ENCODE results near the gene NETO1.
A peak's percentile ranks its signal among the peaks of the same experiment; 100 is the strongest.

NETO1 gene

GRCh38 chr18:72783530-72783929 lies 84.3 kb downstream of the NETO1 start:
- TF ChIP-seq CTCF (IDR thresholded peaks at IDR 0.05; ENCODE audit: extremely low read depth, missing control alignments) = no peak
- no peak for DNase-seq (ENCODE audit: low spot score)

GRCh38 chr18:72774914-72775313 lies 92.9 kb downstream of the NETO1 start:
- DNase-seq (ENCODE audit: low spot score) = no peak
- no peak for TF ChIP-seq CTCF (IDR thresholded peaks at IDR 0.05; ENCODE audit: extremely low read depth, missing control alignments)

GRCh38 chr18:72772916-72773315 lies 94.9 kb downstream of the NETO1 start:
- no peak for DNase-seq (ENCODE audit: low spot score)
- TF ChIP-seq CTCF (IDR thresholded peaks at IDR 0.05; ENCODE audit: extremely low read depth, missing control alignments) = no peak

GRCh38 chr18:72768681-72769229 lies 99.0 kb downstream of the NETO1 start:
- TF ChIP-seq CTCF (IDR thresholded peaks at IDR 0.05; ENCODE audit: extremely low read depth, missing control alignments) = no peak
- no peak for DNase-seq (ENCODE audit: low spot score)

GRCh38 chr18:72762515-72763122 lies 105.2 kb downstream of the NETO1 start:
- TF ChIP-seq CTCF (IDR thresholded peaks at IDR 0.05; ENCODE audit: extremely low read depth, missing control alignments) = no peak
- DNase-seq (ENCODE audit: low spot score) = peak; percentile 33

- no peak for TF ChIP-seq CTCF (IDR thresholded peaks at IDR 0.05; ENCODE audit: extremely low read depth, missing control alignments)
- no peak for DNase-seq (ENCODE audit: low spot score)
These were observed 115.6 kb downstream of the NETO1 start for GRCh38 chr18:72752220-72752619.

GRCh38 chr18:72742002-72742401 lies 125.8 kb downstream of the NETO1 start:
- TF ChIP-seq CTCF (IDR thresholded peaks at IDR 0.05; ENCODE audit: extremely low read depth, missing control alignments) = no peak
- no peak for DNase-seq (ENCODE audit: low spot score)

Data from GM20000 (cell line).